WTC11 (cell line): ENCODE measurements around the gene VSIG1. TPM values are rescaled to one million over a fixed set of nuclear protein-coding genes. Genes with fewer than 3 reads are reported as not detected.

Experiments used
- ATAC-seq: fragments of 200-7000 bp; cut with Tn5 transposase; 2 replicates; pipeline ENCODE4 v1.10.0; 2021; ENCODE audit warnings: mild to moderate bottlenecking, moderate library complexity
- CTCF ChIA-PET: fragments of 300-600 bp; sonication (Branson Sonifier 250); formaldehyde crosslinking; loops from one replicate; lab custom pipeline; 2021; ENCODE audit warnings: antibody characterized with exemption; lab: Charles Lee
- POLR2A ChIA-PET: fragments of 350-600 bp; sonication (Branson Sonifier 250); formaldehyde crosslinking; loops from one replicate; lab custom pipeline; 2021; ENCODE audit warnings: antibody characterized with exemption; lab: Charles Lee
- DNase-seq: peaks from one replicate; pipeline ENCODE4 v3.0.0; 2021; ENCODE audit warnings: low spot score
- H3K27ac Mint-ChIP-seq: 2 replicates; pipeline ENCODE4 v1.8.0; 2021; ENCODE audit warnings: mixed read lengths
- H3K27me3 Mint-ChIP-seq: 2 replicates; pipeline ENCODE4 v1.8.0; 2021; ENCODE audit warnings: low read depth, mild to moderate bottlenecking, moderate library complexity, mixed read lengths
- H3K36me3 Mint-ChIP-seq: 2 replicates; pipeline ENCODE4 v1.8.0; 2021; ENCODE audit warnings: mixed read lengths
- H3K4me1 Mint-ChIP-seq: 2 replicates; pipeline ENCODE4 v1.8.0; 2022; ENCODE audit warnings: mixed read lengths
- H3K4me3 Mint-ChIP-seq: 2 replicates; pipeline ENCODE4 v1.8.0; 2021; ENCODE audit warnings: mild to moderate bottlenecking, moderate library complexity, mixed read lengths
- H3K9me3 Mint-ChIP-seq: 2 replicates; pipeline ENCODE4 v1.8.0; 2021; ENCODE audit warnings: mixed read lengths
- AFF4 ChIP-seq: sonication (generic); formaldehyde crosslinking; IDR thresholded peaks from 2 replicates; pipeline ENCODE4 v1.8.1; 2023; ENCODE audit warnings: mild to moderate bottlenecking, missing genetic modification reagents, borderline replicate concordance
- EMX1 ChIP-seq: fragments of 250-450 bp; sonication (Bioruptor Pico); IDR thresholded peaks from 2 replicates; pipeline ENCODE4 v1.8.0; 2021; ENCODE audit warnings: mild to moderate bottlenecking
- ETV6 ChIP-seq: sonication (generic); formaldehyde crosslinking; IDR thresholded peaks from 2 replicates; pipeline ENCODE4 v1.8.1; 2022; ENCODE audit warnings: mild to moderate bottlenecking, missing genetic modification reagents
- FOXK1 ChIP-seq: sonication (generic); formaldehyde crosslinking; IDR thresholded peaks from 2 replicates; pipeline ENCODE4 v1.8.0; 2022; ENCODE audit warnings: mild to moderate bottlenecking, moderate library complexity, missing genetic modification reagents
- FOXP4 ChIP-seq: sonication (generic); formaldehyde crosslinking; IDR thresholded peaks from 2 replicates; pipeline ENCODE4 v1.8.0; 2022; ENCODE audit warnings: mild to moderate bottlenecking, missing genetic modification reagents
- GTF2I ChIP-seq: fragments of 250-450 bp; sonication (Bioruptor Pico); conservative IDR thresholded peaks from 2 replicates; pipeline ENCODE4 v1.4.0; 2021; ENCODE audit warnings: mild to moderate bottlenecking
- STAT6 ChIP-seq: sonication (generic); formaldehyde crosslinking; conservative IDR thresholded peaks from 2 replicates; pipeline ENCODE4 v1.8.1; 2023; ENCODE audit warnings: mild to moderate bottlenecking, low read depth, missing genetic modification reagents, moderate library complexity
- ZNF219 ChIP-seq: sonication (generic); formaldehyde crosslinking; IDR thresholded peaks from 2 replicates; pipeline ENCODE4 v1.8.0; 2023; ENCODE audit warnings: missing genetic modification reagents, mild to moderate bottlenecking, borderline replicate concordance
- ZNF423 ChIP-seq: fragments of 250-450 bp; sonication (Bioruptor Pico); IDR thresholded peaks from 2 replicates; pipeline ENCODE4 v2.1.2; 2022; ENCODE audit warnings: mild to moderate bottlenecking, moderate library complexity
- total RNA-seq: library from RNA; stranded (reverse); gene quantifications from 3 replicates; pipeline ENCODE4 v1.2.3, GENCODE V29; 2021
- TF ChIP-seq, protein P1 (sequence below): fragments of 250-450 bp; sonication (Bioruptor Pico); conservative IDR thresholded peaks from 2 replicates; pipeline ENCODE4 v1.9.0; 2021; ENCODE audit warnings: mild to moderate bottlenecking
- TF ChIP-seq, protein P2 (sequence below): sonication (generic); formaldehyde crosslinking; IDR thresholded peaks from 2 replicates; pipeline ENCODE4 v1.8.0; 2022; ENCODE audit warnings: mild to moderate bottlenecking, missing genetic modification reagents
- TF ChIP-seq, protein P3 (sequence below): sonication (generic); formaldehyde crosslinking; IDR thresholded peaks from 2 replicates; pipeline ENCODE4 v1.8.1; 2022; ENCODE audit warnings: mild to moderate bottlenecking, missing genetic modification reagents, moderate library complexity, borderline replicate concordance
- TF ChIP-seq, protein P4 (sequence below): sonication (generic); formaldehyde crosslinking; IDR thresholded peaks from 2 replicates; pipeline ENCODE4 v1.8.1; 2023; ENCODE audit warnings: mild to moderate bottlenecking, missing genetic modification reagents
- TF ChIP-seq, protein P5 (sequence below): fragments of 250-450 bp; sonication (Bioruptor Pico); IDR thresholded peaks from 2 replicates; pipeline ENCODE4 v1.9.0; 2021; ENCODE audit warnings: moderate library complexity, mild to moderate bottlenecking, inconsistent platforms, borderline replicate concordance

VSIG1 gene
- total RNA-seq, 1 experiment from 2014 or later = 1.2 TPM

- no peaks in the 10 kb centered on the region for H3K36me3 Mint-ChIP-seq
- no peaks in the 10 kb centered on the region for H3K27me3 Mint-ChIP-seq
- ChIA-PET CTCF (interaction anchor here (0.7 kb wide), 1 partner anchor 101 kb away, joined by 4 read pairs; no protein-coding TSS in a partner anchor), POLR2A (no interaction called here)
- ATAC-seq = no peak
- no peak overlapping the region for H3K4me3 Mint-ChIP-seq
- H3K4me1 Mint-ChIP-seq = peaks cover 9% of the 10 kb centered on the region
- TF ChIP-seq, protein P1, sequence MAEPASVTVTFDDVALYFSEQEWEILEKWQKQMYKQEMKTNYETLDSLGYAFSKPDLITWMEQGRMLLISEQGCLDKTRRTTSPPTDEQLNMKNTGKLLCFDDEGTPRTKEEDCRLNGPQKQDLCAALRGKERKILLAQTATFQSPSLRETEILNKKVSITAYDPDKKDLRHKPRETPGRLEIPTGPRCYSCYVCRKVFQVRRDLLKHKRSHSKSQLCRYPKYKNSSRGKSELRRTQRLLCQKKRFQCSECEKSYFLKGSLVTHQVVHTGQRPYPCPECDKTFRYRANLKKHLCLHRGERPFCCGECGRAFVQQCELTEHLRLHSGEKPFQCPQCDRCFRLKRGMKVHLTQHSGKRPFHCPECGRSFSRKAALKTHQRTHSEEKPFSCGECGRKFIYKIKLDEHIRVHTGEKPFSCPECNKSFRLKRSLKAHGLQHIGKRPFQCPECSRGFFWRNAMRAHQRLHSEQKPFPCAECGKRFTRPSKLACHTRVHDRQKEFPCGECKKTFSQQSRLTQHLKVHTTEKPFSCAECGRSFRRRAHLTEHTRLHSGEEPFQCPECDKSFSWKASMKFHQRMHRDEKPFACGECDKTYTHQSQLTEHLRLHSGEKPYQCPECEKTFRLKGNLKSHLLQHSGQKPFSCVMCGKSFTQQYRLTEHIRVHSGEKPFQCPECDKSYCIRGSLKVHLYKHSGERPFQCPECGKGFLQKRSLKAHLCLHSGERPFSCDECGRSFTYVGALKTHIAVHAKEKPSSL (CRISPR knock-in tag) = no peak
- no peak for TF ChIP-seq EMX1 (CRISPR knock-in tag)
- TF ChIP-seq AFF4 (CRISPR knock-in tag) = no peak
- TF ChIP-seq ZNF423 (CRISPR knock-in tag) = no peak
- TF ChIP-seq, protein P2, sequence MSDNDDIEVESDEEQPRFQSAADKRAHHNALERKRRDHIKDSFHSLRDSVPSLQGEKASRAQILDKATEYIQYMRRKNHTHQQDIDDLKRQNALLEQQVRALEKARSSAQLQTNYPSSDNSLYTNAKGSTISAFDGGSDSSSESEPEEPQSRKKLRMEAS = no peak
- no peak for TF ChIP-seq FOXP4 (CRISPR knock-in tag)
- TF ChIP-seq, protein P3, sequence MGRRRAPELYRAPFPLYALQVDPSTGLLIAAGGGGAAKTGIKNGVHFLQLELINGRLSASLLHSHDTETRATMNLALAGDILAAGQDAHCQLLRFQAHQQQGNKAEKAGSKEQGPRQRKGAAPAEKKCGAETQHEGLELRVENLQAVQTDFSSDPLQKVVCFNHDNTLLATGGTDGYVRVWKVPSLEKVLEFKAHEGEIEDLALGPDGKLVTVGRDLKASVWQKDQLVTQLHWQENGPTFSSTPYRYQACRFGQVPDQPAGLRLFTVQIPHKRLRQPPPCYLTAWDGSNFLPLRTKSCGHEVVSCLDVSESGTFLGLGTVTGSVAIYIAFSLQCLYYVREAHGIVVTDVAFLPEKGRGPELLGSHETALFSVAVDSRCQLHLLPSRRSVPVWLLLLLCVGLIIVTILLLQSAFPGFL = no peak
- no peak for TF ChIP-seq ETV6 (CRISPR knock-in tag)
- TF ChIP-seq, all 79 proteins: peak for 0
- Mint-ChIP-seq H3K9me3 (no peaks in the 10 kb centered on the region), H3K27ac (no peak overlapping the region)
- no peak for DNase-seq
Observed at GRCh38 chrX:108070891-108071290, 26.0 kb downstream of the VSIG1 start.

GRCh38 chrX:108071578-108071977 lies 26.7 kb downstream of the VSIG1 start:
- ChIA-PET CTCF (interaction anchor here (0.7 kb wide), 1 partner anchor 101 kb away, joined by 4 read pairs; no protein-coding TSS in a partner anchor), POLR2A (no interaction called here)
- DNase-seq = no peak
- TF ChIP-seq ZNF219 (CRISPR knock-in tag) (no peak), STAT6 (no peak), GTF2I (CRISPR knock-in tag) (no peak), FOXK1 (CRISPR knock-in tag) (no peak)
- TF ChIP-seq, protein P4, sequence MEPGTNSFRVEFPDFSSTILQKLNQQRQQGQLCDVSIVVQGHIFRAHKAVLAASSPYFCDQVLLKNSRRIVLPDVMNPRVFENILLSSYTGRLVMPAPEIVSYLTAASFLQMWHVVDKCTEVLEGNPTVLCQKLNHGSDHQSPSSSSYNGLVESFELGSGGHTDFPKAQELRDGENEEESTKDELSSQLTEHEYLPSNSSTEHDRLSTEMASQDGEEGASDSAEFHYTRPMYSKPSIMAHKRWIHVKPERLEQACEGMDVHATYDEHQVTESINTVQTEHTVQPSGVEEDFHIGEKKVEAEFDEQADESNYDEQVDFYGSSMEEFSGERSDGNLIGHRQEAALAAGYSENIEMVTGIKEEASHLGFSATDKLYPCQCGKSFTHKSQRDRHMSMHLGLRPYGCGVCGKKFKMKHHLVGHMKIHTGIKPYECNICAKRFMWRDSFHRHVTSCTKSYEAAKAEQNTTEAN (CRISPR knock-in tag) = no peak
- TF ChIP-seq, protein P5, sequence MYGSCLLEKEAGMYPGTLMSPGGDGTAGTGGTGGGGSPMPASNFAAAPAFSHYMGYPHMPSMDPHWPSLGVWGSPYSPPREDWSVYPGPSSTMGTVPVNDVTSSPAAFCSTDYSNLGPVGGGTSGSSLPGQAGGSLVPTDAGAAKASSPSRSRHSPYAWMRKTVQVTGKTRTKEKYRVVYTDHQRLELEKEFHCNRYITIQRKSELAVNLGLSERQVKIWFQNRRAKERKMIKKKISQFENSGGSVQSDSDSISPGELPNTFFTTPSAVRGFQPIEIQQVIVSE (CRISPR knock-in tag) = no peak
- peaks cover 4% of the 10 kb centered on the region for H3K4me1 Mint-ChIP-seq
- H3K4me3 Mint-ChIP-seq = no peak overlapping the region
- no peaks in the 10 kb centered on the region for H3K36me3 Mint-ChIP-seq
- H3K27ac Mint-ChIP-seq = no peak overlapping the region
- H3K9me3 Mint-ChIP-seq = no peaks in the 10 kb centered on the region
- no peak for ATAC-seq
- no peaks in the 10 kb centered on the region for H3K27me3 Mint-ChIP-seq
